ENCODE results near the gene ZNF710.

Gene ZNF710

DNA sequence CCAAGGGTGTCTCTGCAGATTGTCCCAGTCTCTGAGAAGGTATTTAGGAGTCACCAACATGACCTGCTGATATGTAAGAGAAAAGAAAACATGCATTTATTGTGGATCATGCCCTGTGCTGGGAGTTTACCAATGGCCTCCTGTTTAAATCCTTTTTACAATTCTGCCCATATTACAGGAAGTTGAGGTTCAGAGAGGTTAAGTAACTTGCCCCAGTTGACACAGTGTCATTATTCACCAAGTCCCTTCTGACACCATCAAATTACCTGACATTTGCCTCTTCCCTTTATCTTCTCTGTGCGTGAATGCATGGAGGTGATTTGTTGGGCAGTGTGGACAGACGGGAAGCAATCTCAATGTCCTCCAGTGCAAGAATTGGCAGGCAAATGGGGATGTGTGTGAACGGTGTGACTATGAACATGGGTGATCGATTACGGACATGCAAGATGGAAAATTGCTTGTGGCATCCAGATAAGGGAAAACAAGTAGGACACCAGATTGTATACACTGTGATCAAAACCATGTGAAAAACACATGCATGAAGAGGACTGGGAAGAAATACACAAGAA, 27.3 kb downstream of the ZNF710 start:
- H3K4me3 ChIP-seq (ENCODE audit: insufficient read depth, low read depth, low read length) = no peak overlapping the region
- no peaks in the 10 kb centered on the region for H3K27me3 ChIP-seq (ENCODE audit: control insufficient read depth, insufficient read depth, low read length, poor library complexity, severe bottlenecking)
- no peaks in the 10 kb centered on the region for H3K9me3 ChIP-seq (ENCODE audit: control insufficient read depth, low read length)
- no peaks in the 10 kb centered on the region for H3K36me3 ChIP-seq (ENCODE audit: control insufficient read depth, insufficient read depth, low read length)
- WGBS, 2 experiments = 96 to 97% methylated on average over 5 of the region's 5 CpGs
- peaks cover 6% of the 10 kb centered on the region for H3K4me1 ChIP-seq (ENCODE audit: control insufficient read depth, insufficient read depth, low read length)
- no peak overlapping the region for H3K27ac ChIP-seq (ENCODE audit: insufficient read depth, low read depth, low read length, poor library complexity, severe bottlenecking)

- Histone ChIP-seq H3K36me3 (ENCODE audit: control insufficient read depth, insufficient read depth, low read length) (no peaks in the 10 kb centered on the region), H3K4me3 (ENCODE audit: insufficient read depth, low read depth, low read length) (no peak overlapping the region), H3K27ac (ENCODE audit: insufficient read depth, low read depth, low read length, poor library complexity, severe bottlenecking) (no peak overlapping the region), H3K27me3 (ENCODE audit: control insufficient read depth, insufficient read depth, low read length, poor library complexity, severe bottlenecking) (no peaks in the 10 kb centered on the region), H3K9me3 (ENCODE audit: control insufficient read depth, low read length) (no peaks in the 10 kb centered on the region), H3K4me1 (ENCODE audit: control insufficient read depth, insufficient read depth, low read length) (peaks cover 11% of the 10 kb centered on the region)
- WGBS, 2 experiments = 100% methylated on average over 1 of the region's 1 CpG
These were observed 27.9 kb downstream of the ZNF710 start for GRCh38 chr15:90029024-90029423.

GRCh38 chr15:90030376-90030775, 29.3 kb downstream of the ZNF710 start:
- H3K9me3 ChIP-seq (ENCODE audit: control insufficient read depth, low read length) = no peaks in the 10 kb centered on the region
- no peaks in the 10 kb centered on the region for H3K36me3 ChIP-seq (ENCODE audit: control insufficient read depth, insufficient read depth, low read length)
- 97 to 98% methylated on average over 8 of the region's 8 CpGs for WGBS, 2 experiments
- no peak overlapping the region for H3K27ac ChIP-seq (ENCODE audit: insufficient read depth, low read depth, low read length, poor library complexity, severe bottlenecking)
- peaks cover 25% of the 10 kb centered on the region for H3K4me1 ChIP-seq (ENCODE audit: control insufficient read depth, insufficient read depth, low read length)
- H3K4me3 ChIP-seq (ENCODE audit: insufficient read depth, low read depth, low read length) = no peak overlapping the region
- H3K27me3 ChIP-seq (ENCODE audit: control insufficient read depth, insufficient read depth, low read length, poor library complexity, severe bottlenecking) = no peaks in the 10 kb centered on the region

DNA sequence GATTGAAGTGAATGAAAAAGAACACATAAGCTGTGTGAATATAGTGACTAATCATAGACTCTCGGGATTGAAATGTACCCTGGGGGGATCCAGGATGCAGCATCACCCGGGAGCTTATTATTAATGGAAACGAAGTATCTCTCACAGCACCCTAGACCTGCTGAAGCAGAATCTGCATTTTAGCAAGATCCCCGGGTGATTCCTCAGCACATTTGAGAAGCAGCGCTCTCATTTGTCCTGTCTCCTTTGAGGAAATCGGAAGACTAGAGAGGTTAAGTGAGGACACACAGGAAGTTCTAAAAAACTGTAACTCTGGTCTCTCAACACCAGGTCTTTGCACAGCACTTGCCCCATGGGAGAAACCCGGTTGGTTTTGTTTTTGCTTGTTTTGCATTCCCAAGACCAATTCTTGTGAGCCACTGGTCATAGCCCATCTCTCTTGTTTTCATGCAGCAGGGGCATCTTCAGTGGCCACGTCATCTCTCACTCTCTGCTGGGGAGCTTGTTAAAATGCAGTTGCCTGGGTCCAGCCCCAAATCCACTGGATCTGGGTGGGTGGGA, 30.2 kb downstream of the ZNF710 start:
- no peaks in the 10 kb centered on the region for H3K27me3 ChIP-seq (ENCODE audit: control insufficient read depth, insufficient read depth, low read length, poor library complexity, severe bottlenecking)
- H3K27ac ChIP-seq (ENCODE audit: insufficient read depth, low read depth, low read length, poor library complexity, severe bottlenecking) = no peak overlapping the region
- H3K36me3 ChIP-seq (ENCODE audit: control insufficient read depth, insufficient read depth, low read length) = no peaks in the 10 kb centered on the region
- H3K9me3 ChIP-seq (ENCODE audit: control insufficient read depth, low read length) = no peaks in the 10 kb centered on the region
- 63 to 72% methylated on average over 8 of the region's 8 CpGs for WGBS, 2 experiments
- H3K4me3 ChIP-seq (ENCODE audit: insufficient read depth, low read depth, low read length) = no peak overlapping the region
- H3K4me1 ChIP-seq (ENCODE audit: control insufficient read depth, insufficient read depth, low read length) = peaks cover 33% of the 10 kb centered on the region

DNA sequence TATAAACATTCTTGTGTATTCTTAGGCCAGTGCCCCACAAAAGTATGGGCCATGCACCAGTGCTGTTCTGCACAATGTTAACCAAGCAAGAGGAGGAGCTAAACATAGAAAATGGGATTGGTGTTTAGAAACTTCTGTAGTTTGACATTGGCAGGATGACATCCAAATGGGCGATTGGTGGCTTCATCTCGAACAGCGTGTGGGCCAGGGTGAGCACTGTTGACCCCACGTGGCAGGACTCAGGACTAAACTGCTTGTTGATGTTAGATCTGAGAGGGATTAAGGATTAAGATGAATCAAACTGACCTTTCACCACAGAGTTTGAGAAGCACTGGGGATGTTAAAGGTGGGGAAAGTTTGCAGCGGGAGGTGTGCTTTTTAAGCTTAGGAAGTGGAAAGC, 31.9 kb downstream of the ZNF710 start:
- no peak overlapping the region for H3K4me3 ChIP-seq (ENCODE audit: insufficient read depth, low read depth, low read length)
- WGBS, 2 experiments = 91 to 92% methylated on average over 5 of the region's 5 CpGs
- H3K4me1 ChIP-seq (ENCODE audit: control insufficient read depth, insufficient read depth, low read length) = peaks cover 50% of the 10 kb centered on the region
- no peaks in the 10 kb centered on the region for H3K9me3 ChIP-seq (ENCODE audit: control insufficient read depth, low read length)
- H3K27ac ChIP-seq (ENCODE audit: insufficient read depth, low read depth, low read length, poor library complexity, severe bottlenecking) = no peak overlapping the region
- no peaks in the 10 kb centered on the region for H3K36me3 ChIP-seq (ENCODE audit: control insufficient read depth, insufficient read depth, low read length)
- H3K27me3 ChIP-seq (ENCODE audit: control insufficient read depth, insufficient read depth, low read length, poor library complexity, severe bottlenecking) = no peaks in the 10 kb centered on the region

DNA sequence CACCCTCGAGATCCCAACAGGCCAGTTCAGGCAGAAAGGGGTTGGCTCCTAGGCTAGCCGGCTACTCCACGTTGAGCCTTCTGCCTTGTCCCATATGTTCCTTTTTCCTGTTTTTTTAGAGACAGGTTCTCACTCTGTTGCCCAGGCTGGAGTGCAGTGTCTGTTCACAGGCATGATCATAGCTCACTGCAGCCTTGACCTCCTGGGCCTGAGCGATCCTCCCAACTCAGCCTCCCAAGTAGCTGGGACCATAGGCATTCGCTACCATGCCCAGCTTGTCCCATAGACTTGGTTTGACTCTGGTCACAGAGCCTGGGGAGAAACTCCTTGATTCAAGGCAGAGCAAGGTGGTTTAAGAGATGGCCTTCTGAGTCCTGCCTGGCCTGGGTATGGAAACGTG, 32.3 kb downstream of the ZNF710 start:
- no peak overlapping the region for H3K27ac ChIP-seq (ENCODE audit: insufficient read depth, low read depth, low read length, poor library complexity, severe bottlenecking)
- WGBS, 2 experiments = 76 to 77% methylated on average over 6 of the region's 6 CpGs
- no peaks in the 10 kb centered on the region for H3K9me3 ChIP-seq (ENCODE audit: control insufficient read depth, low read length)
- peaks cover 50% of the 10 kb centered on the region for H3K4me1 ChIP-seq (ENCODE audit: control insufficient read depth, insufficient read depth, low read length)
- H3K4me3 ChIP-seq (ENCODE audit: insufficient read depth, low read depth, low read length) = no peak overlapping the region
- no peaks in the 10 kb centered on the region for H3K27me3 ChIP-seq (ENCODE audit: control insufficient read depth, insufficient read depth, low read length, poor library complexity, severe bottlenecking)
- H3K36me3 ChIP-seq (ENCODE audit: control insufficient read depth, insufficient read depth, low read length) = no peaks in the 10 kb centered on the region

GRCh38 chr15:90035095-90035839, 34.1 kb downstream of the ZNF710 start:
- 88 to 89% methylated on average over 19 of the region's 19 CpGs for WGBS, 2 experiments
- H3K4me3 ChIP-seq (ENCODE audit: insufficient read depth, low read depth, low read length) = no peak overlapping the region
- peaks cover 54% of the 10 kb centered on the region for H3K4me1 ChIP-seq (ENCODE audit: control insufficient read depth, insufficient read depth, low read length)
- no peaks in the 10 kb centered on the region for H3K36me3 ChIP-seq (ENCODE audit: control insufficient read depth, insufficient read depth, low read length)
- peak overlapping the region; percentile 82 for H3K27ac ChIP-seq (ENCODE audit: insufficient read depth, low read depth, low read length, poor library complexity, severe bottlenecking)
- H3K27me3 ChIP-seq (ENCODE audit: control insufficient read depth, insufficient read depth, low read length, poor library complexity, severe bottlenecking) = no peaks in the 10 kb centered on the region
- H3K9me3 ChIP-seq (ENCODE audit: control insufficient read depth, low read length) = no peaks in the 10 kb centered on the region

- Histone ChIP-seq H3K4me3 (ENCODE audit: insufficient read depth, low read depth, low read length) (no peak overlapping the region), H3K4me1 (ENCODE audit: control insufficient read depth, insufficient read depth, low read length) (peaks cover 60% of the 10 kb centered on the region), H3K36me3 (ENCODE audit: control insufficient read depth, insufficient read depth, low read length) (no peaks in the 10 kb centered on the region), H3K9me3 (ENCODE audit: control insufficient read depth, low read length) (no peaks in the 10 kb centered on the region), H3K27ac (ENCODE audit: insufficient read depth, low read depth, low read length, poor library complexity, severe bottlenecking) (peak overlapping the region; percentile 82), H3K27me3 (ENCODE audit: control insufficient read depth, insufficient read depth, low read length, poor library complexity, severe bottlenecking) (no peaks in the 10 kb centered on the region)
- WGBS, 2 experiments = 54 to 64% methylated on average over 9 to 10 of the region's 10 CpGs
These were observed 34.7 kb downstream of the ZNF710 start for GRCh38 chr15:90035840-90036230.

- H3K4me1 ChIP-seq (ENCODE audit: control insufficient read depth, insufficient read depth, low read length) = peaks cover 62% of the 10 kb centered on the region
- no peaks in the 10 kb centered on the region for H3K9me3 ChIP-seq (ENCODE audit: control insufficient read depth, low read length)
- no peaks in the 10 kb centered on the region for H3K36me3 ChIP-seq (ENCODE audit: control insufficient read depth, insufficient read depth, low read length)
- WGBS, 2 experiments = 24 to 37% methylated on average over 9 of the region's 9 CpGs
- H3K27me3 ChIP-seq (ENCODE audit: control insufficient read depth, insufficient read depth, low read length, poor library complexity, severe bottlenecking) = no peaks in the 10 kb centered on the region
- peak overlapping the region; percentile 82 for H3K27ac ChIP-seq (ENCODE audit: insufficient read depth, low read depth, low read length, poor library complexity, severe bottlenecking)
- no peak overlapping the region for H3K4me3 ChIP-seq (ENCODE audit: insufficient read depth, low read depth, low read length)
These were observed 35.2 kb downstream of the ZNF710 start for GRCh38 chr15:90036343-90036742.

DNA sequence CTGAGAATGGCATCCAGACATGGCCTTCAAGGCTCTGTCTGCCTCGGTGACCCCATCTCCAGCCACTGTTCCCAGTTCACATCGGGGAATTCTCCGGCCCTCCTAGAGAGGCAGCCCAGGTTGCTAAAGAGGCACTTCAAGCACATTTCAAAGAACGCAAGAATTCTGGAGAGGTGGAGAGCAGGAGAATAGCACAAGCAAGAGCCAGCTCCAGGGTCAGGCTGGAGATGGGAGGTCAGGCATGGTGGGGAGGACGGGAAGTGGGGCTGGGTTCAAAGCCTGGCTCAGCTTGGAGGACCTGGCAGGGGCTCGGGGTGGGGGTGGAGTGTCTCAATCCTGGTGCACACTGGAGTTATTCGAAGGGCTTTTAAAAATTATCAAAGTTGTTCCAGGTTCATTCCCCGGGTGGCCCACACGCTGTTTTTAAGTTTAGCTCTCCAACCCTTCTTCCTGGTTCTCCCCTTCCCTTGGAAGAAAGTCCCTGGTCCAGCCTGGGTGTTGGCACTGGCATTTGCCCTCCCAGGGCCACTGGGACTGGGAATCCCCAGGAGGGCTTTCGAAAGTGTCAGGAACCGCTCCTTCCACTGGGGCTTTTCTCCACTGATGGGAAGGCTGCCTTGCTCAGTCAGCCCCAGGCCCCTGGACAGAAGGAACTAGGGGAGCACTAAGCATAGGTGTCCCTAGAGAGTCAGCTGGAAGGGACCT, 35.8 kb downstream of the ZNF710 start:
- Histone ChIP-seq H3K27me3 (ENCODE audit: control insufficient read depth, insufficient read depth, low read length, poor library complexity, severe bottlenecking) (no peaks in the 10 kb centered on the region), H3K36me3 (ENCODE audit: control insufficient read depth, insufficient read depth, low read length) (no peaks in the 10 kb centered on the region), H3K4me3 (ENCODE audit: insufficient read depth, low read depth, low read length) (no peak overlapping the region), H3K27ac (ENCODE audit: insufficient read depth, low read depth, low read length, poor library complexity, severe bottlenecking) (peak overlapping the region; percentile 82), H3K4me1 (ENCODE audit: control insufficient read depth, insufficient read depth, low read length) (peaks cover 65% of the 10 kb centered on the region), H3K9me3 (ENCODE audit: control insufficient read depth, low read length) (no peaks in the 10 kb centered on the region)
- 78 to 85% methylated on average over 11 of the region's 11 CpGs for WGBS, 2 experiments
